ENCODE results near the gene LRRC30.

The LRRC30 gene

GRCh38 chr18:7236072-7236471 is 5.2 kb downstream of the LRRC30 start:
- Histone ChIP-seq H3K4me1 (ENCODE audit: control insufficient read depth in 2 of 2, insufficient read depth in 1 of 2, low read depth in 1 of 2, low read length in 2 of 2) (peaks cover 0 to 8% of the 10 kb centered on the region in 2 donors), H4K8ac (ENCODE audit: low read depth, low read length) (no peak overlapping the region), H3K18ac (ENCODE audit: low read length) (no peak overlapping the region), H3K27ac (replicated peaks; ENCODE audit: low read length) (no peak overlapping the region), H3K14ac (ENCODE audit: low read length) (no peak overlapping the region), H3K23ac (ENCODE audit: low read depth, low read length, poor library complexity) (no peak overlapping the region), H3K4ac (ENCODE audit: low read length) (no peak overlapping the region), H3K27me3 (ENCODE audit: control insufficient read depth in 3 of 3, insufficient read depth in 3 of 3, low read depth in 1 of 3, low read length in 3 of 3) (peaks cover 0 to 7% (median 0%) of the 10 kb centered on the region in 3 experiments), H2AFZ (ENCODE audit: low read length) (no peak overlapping the region), H3K4me2 (ENCODE audit: insufficient read depth, low read length, poor library complexity, severe bottlenecking) (no peak overlapping the region), H2BK12ac (ENCODE audit: low read length) (no peak overlapping the region), H3K9ac (ENCODE audit: low read depth, low read length, poor library complexity) (no peak overlapping the region), H3K36me3 (replicated peaks in 1 of 2; ENCODE audit: control insufficient read depth in 2 of 2, insufficient read depth in 2 of 2, low read length in 2 of 2) (no peaks in the 10 kb centered on the region), H4K91ac (ENCODE audit: low read depth, low read length, poor library complexity) (no peak overlapping the region), H2AK5ac (ENCODE audit: low read depth, low read length) (no peak overlapping the region), H3K4me3 (ENCODE audit: low read length in 2 of 2) (no peak overlapping the region), H2BK15ac (ENCODE audit: low read length) (no peak overlapping the region), H2BK5ac (ENCODE audit: low read length) (no peak overlapping the region), H3K79me1 (ENCODE audit: low read depth, low read length) (no peaks in the 10 kb centered on the region), H3K9me3 (replicated peaks in 1 of 2; ENCODE audit: control insufficient read depth in 2 of 2, insufficient read depth in 1 of 2, low read depth in 1 of 2, low read length in 2 of 2) (peaks cover 4 to 7% of the 10 kb centered on the region in 2 donors), H2BK120ac (ENCODE audit: low read depth, low read length) (no peak overlapping the region)
- WGBS, 2 donors (ENCODE audit: extremely low coverage in 2 of 2, insufficient read length in 2 of 2, insufficient replicate concordance in 1 of 2) = no CpG with 5 or more reads among the region's 2 CpGs
- no peak for DNase-seq (ENCODE audit: low spot score)

- H3K36me3 ChIP-seq (replicated peaks in 1 of 2; ENCODE audit: control insufficient read depth in 2 of 2, insufficient read depth in 2 of 2, low read length in 2 of 2) = no peaks in the 10 kb centered on the region
- no peak overlapping the region for H2BK12ac ChIP-seq (ENCODE audit: low read length)
- no CpG with 5 or more reads among the region's 8 CpGs for WGBS, 2 donors (ENCODE audit: extremely low coverage in 2 of 2, insufficient read length in 2 of 2, insufficient replicate concordance in 1 of 2)
- no peak overlapping the region for H3K4me3 ChIP-seq (ENCODE audit: low read length in 2 of 2)
- peak overlapping the region; percentile 8 for H2AK5ac ChIP-seq (ENCODE audit: low read depth, low read length)
- H2AFZ ChIP-seq (ENCODE audit: low read length) = no peak overlapping the region
- peaks cover 4 to 7% of the 10 kb centered on the region in 2 donors for H3K9me3 ChIP-seq (replicated peaks in 1 of 2; ENCODE audit: control insufficient read depth in 2 of 2, insufficient read depth in 1 of 2, low read depth in 1 of 2, low read length in 2 of 2)
- H2BK120ac ChIP-seq (ENCODE audit: low read depth, low read length) = no peak overlapping the region
- H3K18ac ChIP-seq (ENCODE audit: low read length) = peak overlapping the region; percentile 65
- H3K4me1 ChIP-seq (ENCODE audit: control insufficient read depth in 2 of 2, insufficient read depth in 1 of 2, low read depth in 1 of 2, low read length in 2 of 2) = peaks cover 0 to 8% of the 10 kb centered on the region in 2 donors
- peak overlapping the region; percentile 2 for H3K14ac ChIP-seq (ENCODE audit: low read length)
- no peak overlapping the region for H2BK5ac ChIP-seq (ENCODE audit: low read length)
- no peak overlapping the region for H3K23ac ChIP-seq (ENCODE audit: low read depth, low read length, poor library complexity)
- DNase-seq (ENCODE audit: low spot score) = no peak
- no peak overlapping the region for H2BK15ac ChIP-seq (ENCODE audit: low read length)
- H3K9ac ChIP-seq (ENCODE audit: low read depth, low read length, poor library complexity) = no peak overlapping the region
- no peak overlapping the region for H3K27ac ChIP-seq (replicated peaks; ENCODE audit: low read length)
- H3K79me1 ChIP-seq (ENCODE audit: low read depth, low read length) = no peaks in the 10 kb centered on the region
- no peak overlapping the region for H3K4me2 ChIP-seq (ENCODE audit: insufficient read depth, low read length, poor library complexity, severe bottlenecking)
- H4K91ac ChIP-seq (ENCODE audit: low read depth, low read length, poor library complexity) = no peak overlapping the region
- H3K4ac ChIP-seq (ENCODE audit: low read length) = no peak overlapping the region
- peaks cover 0 to 2% (median 0%) of the 10 kb centered on the region in 3 experiments for H3K27me3 ChIP-seq (ENCODE audit: control insufficient read depth in 3 of 3, insufficient read depth in 3 of 3, low read depth in 1 of 3, low read length in 3 of 3)
- H4K8ac ChIP-seq (ENCODE audit: low read depth, low read length) = no peak overlapping the region
These were observed 6.0 kb downstream of the LRRC30 start for GRCh38 chr18:7236933-7237332.

- H3K14ac ChIP-seq (ENCODE audit: low read length) = no peak overlapping the region
- peak overlapping the region; percentile 39 for H2AFZ ChIP-seq (ENCODE audit: low read length)
- no CpG with 5 or more reads among the region's 6 CpGs for WGBS, 2 donors (ENCODE audit: extremely low coverage in 2 of 2, insufficient read length in 2 of 2, insufficient replicate concordance in 1 of 2)
- no peak overlapping the region for H3K18ac ChIP-seq (ENCODE audit: low read length)
- H3K36me3 ChIP-seq (replicated peaks in 1 of 2; ENCODE audit: control insufficient read depth in 2 of 2, insufficient read depth in 2 of 2, low read length in 2 of 2) = no peaks in the 10 kb centered on the region
- no peak overlapping the region for H2BK12ac ChIP-seq (ENCODE audit: low read length)
- H2AK5ac ChIP-seq (ENCODE audit: low read depth, low read length) = no peak overlapping the region
- no peaks in the 10 kb centered on the region for H3K27me3 ChIP-seq (ENCODE audit: control insufficient read depth in 3 of 3, insufficient read depth in 3 of 3, low read depth in 1 of 3, low read length in 3 of 3)
- H3K79me1 ChIP-seq (ENCODE audit: low read depth, low read length) = no peaks in the 10 kb centered on the region
- H3K4me1 ChIP-seq (ENCODE audit: control insufficient read depth in 2 of 2, insufficient read depth in 1 of 2, low read depth in 1 of 2, low read length in 2 of 2) = peaks cover 0 to 8% of the 10 kb centered on the region in 2 donors
- no peak overlapping the region for H2BK120ac ChIP-seq (ENCODE audit: low read depth, low read length)
- H3K9ac ChIP-seq (ENCODE audit: low read depth, low read length, poor library complexity) = no peak overlapping the region
- no peak overlapping the region for H2BK5ac ChIP-seq (ENCODE audit: low read length)
- no peak overlapping the region for H3K4me2 ChIP-seq (ENCODE audit: insufficient read depth, low read length, poor library complexity, severe bottlenecking)
- no peak overlapping the region for H3K4ac ChIP-seq (ENCODE audit: low read length)
- no peak overlapping the region for H3K23ac ChIP-seq (ENCODE audit: low read depth, low read length, poor library complexity)
- no peak overlapping the region for H3K27ac ChIP-seq (replicated peaks; ENCODE audit: low read length)
- no peak overlapping the region for H4K91ac ChIP-seq (ENCODE audit: low read depth, low read length, poor library complexity)
- no peak overlapping the region for H4K8ac ChIP-seq (ENCODE audit: low read depth, low read length)
- no peak for DNase-seq (ENCODE audit: low spot score)
- peaks cover 4 to 7% of the 10 kb centered on the region in 2 donors for H3K9me3 ChIP-seq (replicated peaks in 1 of 2; ENCODE audit: control insufficient read depth in 2 of 2, insufficient read depth in 1 of 2, low read depth in 1 of 2, low read length in 2 of 2)
- H2BK15ac ChIP-seq (ENCODE audit: low read length) = no peak overlapping the region
- no peak overlapping the region for H3K4me3 ChIP-seq (ENCODE audit: low read length in 2 of 2)
These were observed 6.9 kb downstream of the LRRC30 start for GRCh38 chr18:7237673-7238272.

- DNase-seq (ENCODE audit: low spot score) = no peak
- Histone ChIP-seq H3K4me3 (ENCODE audit: low read length in 2 of 2) (no peak overlapping the region), H2BK5ac (ENCODE audit: low read length) (no peak overlapping the region), H2BK12ac (ENCODE audit: low read length) (no peak overlapping the region), H3K36me3 (replicated peaks in 1 of 2; ENCODE audit: control insufficient read depth in 2 of 2, insufficient read depth in 2 of 2, low read length in 2 of 2) (no peaks in the 10 kb centered on the region), H3K27ac (replicated peaks; ENCODE audit: low read length) (no peak overlapping the region), H4K91ac (ENCODE audit: low read depth, low read length, poor library complexity) (no peak overlapping the region), H2BK120ac (ENCODE audit: low read depth, low read length) (no peak overlapping the region), H2BK15ac (ENCODE audit: low read length) (no peak overlapping the region), H3K79me1 (ENCODE audit: low read depth, low read length) (no peaks in the 10 kb centered on the region), H2AK5ac (ENCODE audit: low read depth, low read length) (no peak overlapping the region), H4K8ac (ENCODE audit: low read depth, low read length) (no peak overlapping the region), H3K14ac (ENCODE audit: low read length) (no peak overlapping the region), H3K27me3 (ENCODE audit: control insufficient read depth in 3 of 3, insufficient read depth in 3 of 3, low read depth in 1 of 3, low read length in 3 of 3) (no peaks in the 10 kb centered on the region), H3K4ac (ENCODE audit: low read length) (no peak overlapping the region), H3K9ac (ENCODE audit: low read depth, low read length, poor library complexity) (no peak overlapping the region), H3K23ac (ENCODE audit: low read depth, low read length, poor library complexity) (no peak overlapping the region), H3K4me2 (ENCODE audit: insufficient read depth, low read length, poor library complexity, severe bottlenecking) (no peak overlapping the region), H3K18ac (ENCODE audit: low read length) (no peak overlapping the region), H3K4me1 (ENCODE audit: control insufficient read depth in 2 of 2, insufficient read depth in 1 of 2, low read depth in 1 of 2, low read length in 2 of 2) (peaks cover 0 to 4% of the 10 kb centered on the region in 2 donors), H3K9me3 (replicated peaks in 1 of 2; ENCODE audit: control insufficient read depth in 2 of 2, insufficient read depth in 1 of 2, low read depth in 1 of 2, low read length in 2 of 2) (peaks cover 4 to 7% of the 10 kb centered on the region in 2 donors), H2AFZ (ENCODE audit: low read length) (no peak overlapping the region)
- WGBS, 2 donors (ENCODE audit: extremely low coverage in 2 of 2, insufficient read length in 2 of 2, insufficient replicate concordance in 1 of 2) = no CpG with 5 or more reads among the region's 4 CpGs
These were observed 12.0 kb downstream of the LRRC30 start for GRCh38 chr18:7242926-7243325.
